ENCODE data around the gene EGFR. TPM values are rescaled to one million over a fixed set of nuclear protein-coding genes. Genes with fewer than 3 reads are reported as not detected.
A peak's percentile ranks its signal among the peaks of the same experiment; 100 is the strongest.

Gene EGFR
- total and polyA plus RNA-seq, 11 donors, result 2.3 to 29.6 (median 7.0) TPM

DNA sequence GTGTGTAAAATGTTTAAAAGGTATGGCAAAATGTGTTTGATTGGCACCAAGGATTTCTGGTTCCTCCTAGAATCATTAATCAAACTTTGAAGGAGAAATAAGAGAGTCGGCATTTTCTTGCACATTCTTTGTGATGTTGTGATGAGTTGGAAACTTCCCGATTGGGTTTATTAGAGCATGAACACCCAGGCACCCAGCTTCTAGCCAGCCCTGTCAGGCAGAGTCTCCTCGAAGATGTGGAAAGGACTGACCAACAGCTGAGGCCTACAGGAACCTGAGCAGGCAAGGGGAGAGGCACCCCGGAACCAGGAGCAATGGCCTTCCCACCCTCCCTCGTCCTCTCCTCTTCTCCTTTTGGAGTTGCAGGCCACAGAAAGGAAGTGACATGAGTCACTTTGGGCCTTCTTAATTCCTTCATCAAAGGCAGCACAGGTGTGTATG, 68.7 kb downstream of the EGFR start:
- peaks cover 0 to 39% (median 17%) of the 10 kb centered on the region in 12 donors for H3K4me1 ChIP-seq
- no peaks in the 10 kb centered on the region for H3K27me3 ChIP-seq
- H3K36me3 ChIP-seq, result no peaks in the 10 kb centered on the region
- H3K4me3 ChIP-seq, result no peak overlapping the region
- DNase-seq (no peak), ATAC-seq (no peak)
- WGBS, 4 donors, result 78 to 91% (median 83%) methylated on average over 5 of the region's 5 CpGs
- H3K9me3 ChIP-seq, result no peaks in the 10 kb centered on the region
- intact Hi-C loops (cut with DNase I), result no loop called here
- no peak for TF ChIP-seq POLR2A (IDR thresholded peaks at IDR 0.05)
- TF ChIP-seq, protein P1, sequence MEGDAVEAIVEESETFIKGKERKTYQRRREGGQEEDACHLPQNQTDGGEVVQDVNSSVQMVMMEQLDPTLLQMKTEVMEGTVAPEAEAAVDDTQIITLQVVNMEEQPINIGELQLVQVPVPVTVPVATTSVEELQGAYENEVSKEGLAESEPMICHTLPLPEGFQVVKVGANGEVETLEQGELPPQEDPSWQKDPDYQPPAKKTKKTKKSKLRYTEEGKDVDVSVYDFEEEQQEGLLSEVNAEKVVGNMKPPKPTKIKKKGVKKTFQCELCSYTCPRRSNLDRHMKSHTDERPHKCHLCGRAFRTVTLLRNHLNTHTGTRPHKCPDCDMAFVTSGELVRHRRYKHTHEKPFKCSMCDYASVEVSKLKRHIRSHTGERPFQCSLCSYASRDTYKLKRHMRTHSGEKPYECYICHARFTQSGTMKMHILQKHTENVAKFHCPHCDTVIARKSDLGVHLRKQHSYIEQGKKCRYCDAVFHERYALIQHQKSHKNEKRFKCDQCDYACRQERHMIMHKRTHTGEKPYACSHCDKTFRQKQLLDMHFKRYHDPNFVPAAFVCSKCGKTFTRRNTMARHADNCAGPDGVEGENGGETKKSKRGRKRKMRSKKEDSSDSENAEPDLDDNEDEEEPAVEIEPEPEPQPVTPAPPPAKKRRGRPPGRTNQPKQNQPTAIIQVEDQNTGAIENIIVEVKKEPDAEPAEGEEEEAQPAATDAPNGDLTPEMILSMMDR (IDR thresholded peaks at IDR 0.05), result no peak
- peak overlapping the region in 3 of 12 donors; percentile 28 to 71 (median 59) for H3K27ac ChIP-seq

DNA sequence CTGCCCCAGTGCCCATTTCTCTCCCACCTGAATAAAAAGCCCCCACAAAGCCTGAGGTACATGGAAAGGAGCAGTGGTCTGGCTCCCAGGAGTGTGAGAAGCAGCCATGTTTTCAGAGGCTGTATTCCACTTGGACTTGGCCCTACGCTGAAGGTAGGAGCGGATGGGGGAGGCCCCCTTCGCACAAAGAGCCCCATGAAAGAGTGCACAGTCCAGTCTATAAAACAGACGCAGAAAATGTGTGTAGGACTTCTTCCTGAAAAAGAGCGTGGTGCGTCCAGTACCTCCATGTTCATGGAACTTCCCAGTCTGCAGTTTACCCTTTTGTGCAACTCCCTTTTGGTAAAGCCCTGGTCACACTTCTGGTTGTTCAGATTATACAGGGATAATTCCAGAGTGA, 69.3 kb downstream of the EGFR start:
- intact Hi-C loops (cut with DNase I), result no loop called here

GRCh38 chr7:55088620-55089019, 69.8 kb downstream of the EGFR start:
- Histone ChIP-seq H3K4me1 (peaks cover 0 to 48% (median 27%) of the 10 kb centered on the region in 12 donors), H3K27ac (peak overlapping the region in 1 of 12 donors; percentile 59), H3K27me3 (no peaks in the 10 kb centered on the region), H3K4me3 (no peak overlapping the region), H3K9me3 (no peaks in the 10 kb centered on the region), H3K36me3 (no peaks in the 10 kb centered on the region)
- intact Hi-C loops (cut with DNase I), result no loop called here
- TF ChIP-seq, protein P1 (IDR thresholded peaks at IDR 0.05), result no peak
- TF ChIP-seq POLR2A (IDR thresholded peaks at IDR 0.05), result no peak
- DNase-seq (no peak), ATAC-seq (no peak)
- WGBS, 4 donors, result 77 to 86% (median 80%) methylated on average over 7 of the region's 7 CpGs

More for the DNA sequence above, 69.3 kb downstream of the EGFR start:
- H3K27me3 ChIP-seq, result no peaks in the 10 kb centered on the region
- no peaks in the 10 kb centered on the region for H3K9me3 ChIP-seq
- ATAC-seq (no peak), DNase-seq (no peak)
- H3K27ac ChIP-seq, result peak overlapping the region in 2 of 12 donors; percentile 59 to 71
- WGBS, 4 donors, result 89 to 99% (median 91%) methylated on average over 6 of the region's 6 CpGs
- H3K4me3 ChIP-seq, result no peak overlapping the region
- TF ChIP-seq, protein P1 (IDR thresholded peaks at IDR 0.05), result no peak
- no peak for TF ChIP-seq POLR2A (IDR thresholded peaks at IDR 0.05)
- H3K4me1 ChIP-seq, result peaks cover 0 to 42% (median 22%) of the 10 kb centered on the region in 12 donors
- H3K36me3 ChIP-seq, result no peaks in the 10 kb centered on the region

DNA sequence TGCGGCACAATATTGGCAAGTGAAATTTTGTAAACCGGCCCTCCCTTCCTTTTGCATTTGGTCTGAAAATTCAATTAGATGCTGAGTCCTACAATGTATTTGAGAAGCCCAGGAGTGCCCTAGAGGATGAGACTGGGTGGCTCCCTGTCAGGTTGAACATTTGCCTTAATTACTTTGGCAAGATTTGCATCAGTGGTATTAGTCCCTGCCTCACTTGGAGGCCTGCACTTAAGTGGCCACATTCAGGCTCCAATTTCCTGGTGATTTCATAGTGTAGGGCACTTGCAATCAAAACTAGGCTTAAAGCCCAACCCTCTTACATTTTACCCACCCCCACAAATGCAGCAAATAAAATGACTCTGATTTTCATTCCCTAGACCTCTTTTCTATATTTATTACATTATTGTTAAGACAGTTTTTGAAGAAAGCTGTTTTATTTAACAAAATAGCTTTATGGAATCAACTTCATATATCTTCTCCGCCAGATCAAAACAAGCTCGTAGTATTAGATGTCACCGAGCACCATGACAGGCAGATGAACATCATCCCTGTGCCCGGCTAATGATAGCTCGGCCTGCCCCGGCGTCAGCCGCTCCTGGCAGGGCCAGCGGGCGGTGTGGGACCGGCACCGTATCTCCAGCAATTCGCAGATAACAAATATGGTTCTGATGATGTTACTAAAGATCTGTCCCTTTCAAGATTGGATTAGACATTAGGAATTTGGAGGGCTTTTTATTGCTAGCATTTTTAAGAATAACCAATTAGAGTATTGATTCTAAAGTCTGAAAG, 73.6 kb downstream of the EGFR start:
- no peak for TF ChIP-seq POLR2A (IDR thresholded peaks at IDR 0.05)
- TF ChIP-seq, protein P1 (IDR thresholded peaks at IDR 0.05), result no peak
- intact Hi-C loops (cut with DNase I), result loop anchor here in 1 of 10 donors (5.0 kb wide), 1 partner anchor 75 kb away; the partner anchor contains the start of gene EGFR
- Histone ChIP-seq H3K36me3 (no peaks in the 10 kb centered on the region), H3K4me3 (no peak overlapping the region), H3K4me1 (peaks cover 0 to 52% (median 26%) of the 10 kb centered on the region in 12 donors), H3K9me3 (no peaks in the 10 kb centered on the region), H3K27me3 (no peaks in the 10 kb centered on the region), H3K27ac (peak overlapping the region in 9 of 12 donors; percentile 3 to 46 (median 20))
- peak in 2 of 4 donors; percentile 16 to 41 for ATAC-seq
- WGBS, 4 donors, result 82 to 89% (median 87%) methylated on average over 15 of the region's 15 CpGs
- DNase-seq, result no peak

All from heart left ventricle (tissue), 16 donors.